ENCODE data around the gene UNC13B.

The UNC13B gene

GRCh38 chr9:35280399-35280798, 118.6 kb downstream of the UNC13B start:
- no peak for FAIRE-seq

DNA sequence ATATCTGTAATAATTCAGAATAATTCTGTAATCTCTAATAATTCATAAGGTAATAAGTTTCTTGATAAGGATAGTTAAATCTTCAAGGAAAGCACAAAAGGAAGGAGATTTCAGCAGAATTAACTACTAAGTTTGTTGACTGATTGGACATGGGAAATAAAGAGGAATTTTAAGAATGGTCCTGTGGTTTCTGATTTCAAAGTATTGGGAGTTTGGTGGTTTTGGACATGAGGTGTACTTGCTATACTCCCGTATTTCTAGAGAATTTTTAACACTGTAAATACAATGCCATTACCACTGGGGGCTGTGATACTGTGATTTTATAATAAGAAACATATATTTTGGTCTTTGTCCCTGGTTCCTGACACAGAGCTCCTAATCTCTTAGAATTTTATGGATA, 123.9 kb downstream of the UNC13B start:
- no peak for FAIRE-seq

GRCh38 chr9:35286381-35286780, 124.6 kb downstream of the UNC13B start:
- FAIRE-seq = no peak

- FAIRE-seq = no peak
Observed at GRCh38 chr9:35287987-35288632, 126.3 kb downstream of the UNC13B start.

- no peak for FAIRE-seq
Observed at GRCh38 chr9:35288778-35289177, 127.0 kb downstream of the UNC13B start.

- FAIRE-seq = no peak
Observed at GRCh38 chr9:35293376-35293964, 131.7 kb downstream of the UNC13B start.

DNA sequence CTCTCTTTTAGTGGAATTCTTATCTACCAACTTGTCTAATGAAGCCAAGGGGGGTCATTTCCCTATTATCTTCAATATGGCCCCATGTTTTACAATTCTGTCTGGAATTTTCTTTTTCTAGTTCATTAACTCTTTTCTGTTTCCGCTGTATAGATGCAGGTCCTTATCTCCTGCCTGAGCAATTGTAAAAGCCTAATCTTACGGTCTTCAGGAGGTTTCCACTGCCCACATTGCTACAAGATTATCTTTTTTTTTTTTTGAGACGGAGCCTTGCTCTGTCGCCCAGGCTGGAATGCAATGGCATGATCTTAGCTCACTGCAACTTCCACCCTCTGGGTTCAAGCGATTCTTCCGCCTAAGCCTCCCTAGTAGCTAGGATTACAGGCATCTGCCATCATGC, 132.3 kb downstream of the UNC13B start:
- no peak for FAIRE-seq

DNA sequence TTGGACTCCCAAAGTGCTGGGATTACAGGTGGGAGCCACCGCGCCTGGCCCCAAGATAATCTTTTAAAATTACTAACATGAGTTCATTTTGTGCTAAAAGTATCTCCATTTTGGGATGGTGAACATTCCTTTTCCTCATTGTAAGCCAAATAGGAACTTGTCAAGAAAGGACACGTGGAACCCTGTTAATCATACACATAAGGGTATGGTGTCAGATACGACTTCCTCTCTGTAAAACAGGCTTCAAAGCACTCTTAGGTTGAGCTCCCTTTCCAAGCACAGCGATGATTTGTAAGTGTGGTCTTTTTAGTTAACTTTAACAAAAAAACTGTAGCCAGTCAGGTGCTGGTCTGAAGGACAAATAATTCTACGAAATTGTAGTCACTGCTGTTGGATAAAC, 132.7 kb downstream of the UNC13B start:
- no peak for FAIRE-seq

- FAIRE-seq = no peak
Observed at GRCh38 chr9:35295369-35296036, 133.7 kb downstream of the UNC13B start.

- FAIRE-seq = no peak
Observed at GRCh38 chr9:35303567-35303966, 141.8 kb downstream of the UNC13B start.

GRCh38 chr9:35306283-35306682, 144.5 kb downstream of the UNC13B start:
- FAIRE-seq = no peak

DNA sequence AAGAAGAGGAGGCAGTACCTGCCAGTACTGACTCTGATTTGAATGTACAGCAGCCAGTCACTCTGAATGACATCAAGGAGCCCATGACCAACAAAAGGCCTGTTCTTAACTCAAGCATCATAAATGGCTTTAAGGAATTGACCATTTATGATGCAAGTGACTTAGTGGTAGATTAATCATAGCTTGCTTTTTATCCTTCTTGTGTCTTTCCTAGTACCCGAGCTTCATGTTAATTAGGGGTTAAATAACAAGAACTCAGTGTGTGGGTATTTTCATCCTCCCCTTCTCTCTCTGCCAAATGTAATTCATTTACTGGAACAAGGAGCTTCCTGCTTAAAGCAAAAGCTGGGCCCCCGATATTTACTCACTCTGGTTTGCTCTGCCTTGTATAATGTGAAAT, 146.5 kb downstream of the UNC13B start:
- no peak for FAIRE-seq

- no peak for FAIRE-seq
Observed at GRCh38 chr9:35311891-35312639, 150.3 kb downstream of the UNC13B start.

GRCh38 chr9:35313460-35313859, 151.7 kb downstream of the UNC13B start:
- FAIRE-seq = no peak

DNA sequence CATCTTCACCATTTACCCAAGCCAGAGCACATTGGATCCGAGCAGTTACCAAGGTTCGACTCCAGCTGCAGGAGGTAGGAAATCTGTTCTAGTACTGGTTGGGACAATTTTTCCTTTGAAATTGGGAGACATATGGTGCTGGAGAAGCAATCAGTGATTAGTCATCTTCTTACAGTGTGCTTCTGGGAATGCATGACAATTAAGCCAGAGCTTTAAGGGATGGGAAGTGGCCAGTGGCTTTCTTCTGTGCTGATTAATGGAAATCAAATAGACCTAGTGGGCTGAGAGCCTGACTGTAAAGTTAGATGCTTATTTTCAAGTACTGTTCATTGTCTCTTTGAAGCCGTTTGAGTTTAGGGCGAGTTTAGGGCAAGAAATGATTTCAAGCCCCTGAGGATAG, 152.1 kb downstream of the UNC13B start:
- no peak for FAIRE-seq

DNA sequence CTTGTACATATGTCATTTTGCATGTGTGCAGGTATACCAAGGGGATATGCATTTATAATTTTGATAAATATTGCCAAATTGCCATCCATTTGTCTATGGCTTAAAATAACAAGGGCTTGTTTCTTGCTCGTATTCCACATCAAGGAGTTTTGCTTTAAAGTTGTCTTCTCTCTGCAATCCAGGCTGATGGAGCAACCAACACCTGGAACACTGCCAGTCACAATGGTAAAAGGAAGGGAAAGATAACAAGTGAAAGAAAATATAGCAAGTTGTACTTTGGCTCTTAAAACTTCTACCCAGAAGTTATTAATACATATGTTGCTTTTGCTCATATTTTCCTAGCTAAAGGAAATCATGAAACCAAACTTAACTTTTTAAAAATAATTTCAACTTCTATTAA, 156.9 kb downstream of the UNC13B start:
- FAIRE-seq = no peak

DNA sequence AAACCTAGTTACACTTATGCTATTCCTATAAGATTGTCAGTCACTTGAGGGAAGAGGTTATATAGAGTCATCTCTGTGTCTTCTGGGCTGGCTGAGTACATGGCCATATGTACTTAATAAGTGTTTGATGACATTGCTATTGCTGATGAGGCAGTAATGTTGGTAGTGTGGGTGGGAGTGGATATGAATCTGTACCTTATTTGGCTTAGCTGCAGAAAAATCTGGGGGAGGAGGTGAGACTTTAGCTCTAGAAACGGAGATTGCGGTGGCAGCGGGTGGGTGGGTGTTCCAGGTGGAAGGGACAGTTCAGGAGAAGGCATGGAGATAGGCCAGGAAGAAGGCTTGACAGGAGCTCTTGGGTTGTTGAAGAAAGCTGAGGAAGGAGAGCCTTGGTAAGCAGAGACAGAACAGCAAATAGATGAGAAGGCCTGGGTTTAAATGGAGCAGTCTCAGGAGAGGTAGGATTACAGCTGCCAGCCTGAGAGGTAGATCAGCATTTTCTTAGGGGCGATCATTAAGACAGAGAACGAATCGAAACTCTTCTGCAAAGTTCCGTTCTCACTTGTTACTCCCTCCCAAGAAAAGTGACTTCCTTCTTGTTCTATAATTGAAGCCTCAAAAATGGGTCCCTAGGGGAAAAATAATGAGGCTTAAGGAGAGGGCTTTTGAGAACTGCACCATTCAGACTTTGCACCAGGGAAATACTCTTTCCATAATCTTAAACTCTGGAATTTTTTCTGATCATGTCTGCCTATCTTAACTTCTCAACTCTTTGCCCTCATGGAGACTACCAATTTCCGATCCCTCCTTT, 160.5 kb downstream of the UNC13B start:
- no peak for FAIRE-seq

DNA sequence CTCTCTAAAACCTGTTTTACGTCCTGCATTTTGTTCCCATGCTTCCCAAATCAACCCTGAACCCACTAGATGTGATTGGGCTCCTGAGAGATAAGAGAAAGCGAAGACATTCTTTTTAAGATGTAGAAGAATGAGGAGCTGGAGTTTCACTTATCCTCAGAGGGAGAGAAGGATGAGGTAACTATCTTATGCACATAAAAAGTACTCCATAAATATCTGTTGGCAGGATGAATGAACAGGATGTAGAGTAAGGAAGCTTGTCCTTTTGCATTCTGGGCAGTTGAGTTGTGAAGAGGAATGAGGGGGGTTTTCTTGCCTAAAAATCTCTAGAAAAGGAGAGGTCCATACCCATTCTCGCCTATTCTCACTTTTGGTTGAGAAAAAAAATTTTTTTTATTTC, 163.2 kb downstream of the UNC13B start:
- no peak for FAIRE-seq

GRCh38 chr9:35333551-35333950, 171.7 kb downstream of the UNC13B start:
- FAIRE-seq = no peak

DNA sequence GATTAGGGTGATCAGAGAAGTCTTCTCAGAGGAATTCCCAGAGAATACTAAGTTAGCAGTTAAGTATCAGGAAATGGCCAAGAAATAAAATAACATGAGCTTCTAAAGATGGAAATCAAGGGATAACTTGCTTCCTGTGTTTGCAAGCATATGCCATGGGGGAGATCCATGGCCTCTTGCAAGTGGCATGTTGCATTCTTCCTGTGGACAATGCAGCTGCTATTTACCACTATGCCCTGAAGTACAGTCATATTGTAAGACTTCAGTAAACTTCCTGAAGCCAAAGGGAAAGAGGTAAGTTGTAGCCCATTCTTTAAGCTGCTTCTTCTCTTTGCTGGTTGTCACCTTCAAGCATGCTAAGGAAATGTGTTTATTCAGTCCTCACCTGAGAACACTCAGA, 173.4 kb downstream of the UNC13B start:
- FAIRE-seq = no peak

DNA sequence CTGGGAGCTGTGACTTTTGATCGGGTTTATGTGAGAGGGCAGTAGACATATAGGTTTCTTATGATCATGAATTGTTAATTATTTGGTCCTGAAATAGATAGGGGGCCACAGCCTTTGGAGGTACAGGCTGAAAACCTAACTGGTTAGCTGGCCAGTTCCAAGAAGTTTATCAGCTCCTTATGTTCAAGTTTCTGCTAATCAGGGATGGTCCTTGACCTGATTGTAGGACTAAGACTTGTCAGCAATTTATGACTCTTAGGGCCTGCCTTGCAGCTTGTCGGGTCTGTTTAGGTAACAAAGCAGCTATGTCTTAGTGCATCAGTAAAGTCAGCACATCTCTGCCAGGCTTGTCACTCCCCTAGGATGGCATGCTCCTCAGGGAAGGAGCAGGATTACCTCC, 176.3 kb downstream of the UNC13B start:
- FAIRE-seq = no peak

GRCh38 chr9:35338561-35339274, 176.9 kb downstream of the UNC13B start:
- no peak for FAIRE-seq

Data from endometrium (tissue), 2 donors.